ENCODE results near the gene RENBP. TPM values are rescaled to one million over a fixed set of nuclear protein-coding genes. Genes with fewer than 3 reads are reported as not detected.
A peak's percentile ranks its signal among the peaks of the same experiment; 100 is the strongest.

Gene RENBP
- total RNA-seq, 1 experiment from 2014 or later, result 0.75 TPM

- Histone ChIP-seq H3K9me3 (no peaks in the 10 kb centered on the region), H3K27me3 (replicated peaks; ENCODE audit: control insufficient read depth, insufficient read depth, low read length) (no peaks in the 10 kb centered on the region), H3K4me3 (ENCODE audit: low read depth, low read length) (peak overlapping the region; percentile 42), H3K36me3 (ENCODE audit: control insufficient read depth, insufficient read depth, low read length) (no peaks in the 10 kb centered on the region), H3K4me1 (peaks cover 8% of the 10 kb centered on the region; the same call in 1 of the 2 replicates)
- Mint-ChIP-seq H3K27me3 (ENCODE audit: insufficient read depth, unreplicated experiment) (no peaks in the 10 kb centered on the region), H3K27ac (ENCODE audit: unreplicated experiment) (peak overlapping the region; percentile 73), H3K4me3 (ENCODE audit: unreplicated experiment) (peak overlapping the region; percentile 64), H3K36me3 (ENCODE audit: insufficient read depth, unreplicated experiment) (peaks cover 36% of the 10 kb centered on the region), H3K9me3 (ENCODE audit: unreplicated experiment) (no peaks in the 10 kb centered on the region), H3K4me1 (ENCODE audit: low read depth, unreplicated experiment) (no peaks in the 10 kb centered on the region)
- TF ChIP-seq CTCF (IDR thresholded peaks at IDR 0.05; ENCODE audit: insufficient read depth in 1 of 2, low read depth in 1 of 2, low read length in 1 of 2, severe bottlenecking in 1 of 2, unreplicated experiment in 1 of 2), result no peak
- ChIA-PET POLR2A (interaction anchor here (0.5 kb wide), 1 partner anchor 9 kb away, joined by 3 read pairs; no protein-coding TSS in a partner anchor), CTCF (interaction anchor here (5.0 kb wide), 1 partner anchor 20 kb away, joined by 37 read pairs; no protein-coding TSS in a partner anchor)
- BruUV-seq (replicated peaks), result TSS peak; percentile 20
- intact Hi-C loops (cut with micrococcal nuclease; ENCODE audit: unreplicated experiment), result loop anchor here (10.0 kb wide), 1 partner anchor 133 kb away; the partner anchor contains the start of genes IDH3G and SSR4
- DNase-seq, result no peak
Observed at GRCh38 chrX:153927672-153927921, 16.8 kb downstream of the RENBP start.

GRCh38 chrX:153926858-153927671, 17.4 kb downstream of the RENBP start:
- TF ChIP-seq CTCF (IDR thresholded peaks at IDR 0.05; ENCODE audit: insufficient read depth in 1 of 2, low read depth in 1 of 2, low read length in 1 of 2, severe bottlenecking in 1 of 2, unreplicated experiment in 1 of 2), result no peak
- peak overlapping the region; percentile 64 for H3K4me3 Mint-ChIP-seq (ENCODE audit: unreplicated experiment)
- CTCF ChIA-PET, result interaction anchor here (5.0 kb wide), 1 partner anchor 20 kb away, joined by 37 read pairs; no protein-coding TSS in a partner anchor

GRCh38 chrX:153926552-153926857, 17.9 kb downstream of the RENBP start:
- peaks cover 8% of the 10 kb centered on the region; the same call in 1 of the 2 replicates for H3K4me1 ChIP-seq
- H3K27me3 ChIP-seq (replicated peaks; ENCODE audit: control insufficient read depth, insufficient read depth, low read length), result no peaks in the 10 kb centered on the region
- Mint-ChIP-seq H3K27me3 (ENCODE audit: insufficient read depth, unreplicated experiment) (no peaks in the 10 kb centered on the region), H3K27ac (ENCODE audit: unreplicated experiment) (no peak overlapping the region), H3K9me3 (ENCODE audit: unreplicated experiment) (no peaks in the 10 kb centered on the region), H3K4me3 (ENCODE audit: unreplicated experiment) (peak overlapping the region; percentile 64), H3K36me3 (ENCODE audit: insufficient read depth, unreplicated experiment) (peaks cover 32% of the 10 kb centered on the region), H3K4me1 (ENCODE audit: low read depth, unreplicated experiment) (no peaks in the 10 kb centered on the region)
- DNase-seq, result no peak
- no peaks in the 10 kb centered on the region for H3K36me3 ChIP-seq (ENCODE audit: control insufficient read depth, insufficient read depth, low read length)
- ChIA-PET POLR2A (interaction anchor here (0.6 to 1.0 kb wide), 2 partner anchors 8 to 19 kb away, joined by 3 to 4 read pairs; partner anchors contain the start of gene NAA10), CTCF (interaction anchor here (5.0 kb wide), 1 partner anchor 21 kb away, joined by 37 read pairs; no protein-coding TSS in a partner anchor)
- no peaks in the 10 kb centered on the region for H3K9me3 ChIP-seq
- intact Hi-C loops (cut with micrococcal nuclease; ENCODE audit: unreplicated experiment), result loop anchor here (10.0 kb wide), 1 partner anchor 132 kb away; the partner anchor contains the start of genes IDH3G and SSR4
- BruUV-seq (replicated peaks), result no TSS peak
- no peak for TF ChIP-seq CTCF (IDR thresholded peaks at IDR 0.05; ENCODE audit: insufficient read depth in 1 of 2, low read depth in 1 of 2, low read length in 1 of 2, severe bottlenecking in 1 of 2, unreplicated experiment in 1 of 2)
- H3K4me3 ChIP-seq (ENCODE audit: low read depth, low read length), result no peak overlapping the region; the same call in 1 of the 2 replicates

More at GRCh38 chrX:153926858-153927671, 17.4 kb downstream of the RENBP start:
- Histone ChIP-seq H3K36me3 (ENCODE audit: control insufficient read depth, insufficient read depth, low read length) (no peaks in the 10 kb centered on the region), H3K9me3 (no peaks in the 10 kb centered on the region), H3K4me1 (peaks cover 8% of the 10 kb centered on the region; the same call in 1 of the 2 replicates), H3K4me3 (ENCODE audit: low read depth, low read length) (peak overlapping the region; percentile 42), H3K27me3 (replicated peaks; ENCODE audit: control insufficient read depth, insufficient read depth, low read length) (no peaks in the 10 kb centered on the region)
- Mint-ChIP-seq H3K36me3 (ENCODE audit: insufficient read depth, unreplicated experiment) (peaks cover 36% of the 10 kb centered on the region), H3K4me1 (ENCODE audit: low read depth, unreplicated experiment) (no peaks in the 10 kb centered on the region), H3K27ac (ENCODE audit: unreplicated experiment) (peak overlapping the region; percentile 73), H3K9me3 (ENCODE audit: unreplicated experiment) (no peaks in the 10 kb centered on the region), H3K27me3 (ENCODE audit: insufficient read depth, unreplicated experiment) (no peaks in the 10 kb centered on the region)
- intact Hi-C loops (cut with micrococcal nuclease; ENCODE audit: unreplicated experiment), result loop anchor here (10.0 kb wide), 1 partner anchor 132 kb away; the partner anchor contains the start of genes IDH3G and SSR4
- DNase-seq, result no peak
- BruUV-seq (replicated peaks), result no TSS peak
- POLR2A ChIA-PET, result interaction anchor here (0.6 kb wide), 1 partner anchor 18 kb away, joined by 4 read pairs; no protein-coding TSS in a partner anchor

Data from Caco-2 (cell line).